HepG2 (cell line): ENCODE data around the gene MITF. TPM values are rescaled to one million over a fixed set of nuclear protein-coding genes. Genes with fewer than 3 reads are reported as not detected.

Experiments
- ATAC-seq: fragments of 200-7000 bp; cut with Tn5 transposase; 3 replicates; pipeline ENCODE4 v1.9.1; 2020; ENCODE audit warnings: mild to moderate bottlenecking, moderate library complexity
- BruUV-seq: library from RNA; stranded (reverse); fragments of 400-500 nt; replicated peaks from 2 replicates; lab custom pipeline; 2021; lab: Mats Ljungman, UMichigan
- CTCF ChIA-PET: fragments of 300-600 bp; formaldehyde crosslinking; extraction: SDS; loops from one replicate; lab custom pipeline; 2021; ENCODE audit warnings: low total read pairs, inconsistent platforms, low intra/inter-chr PET ratio; lab: Yijun Ruan, JAX
- POLR2A ChIA-PET: fragments of 350-600 bp; sonication (Branson Sonifier 250); formaldehyde crosslinking; loops from one replicate; lab custom pipeline; 2020; ENCODE audit warnings: antibody characterized with exemption, inconsistent platforms; lab: Yijun Ruan, JAX
- DNase-seq: peaks from one replicate; pipeline ENCODE4 v3.0.0-alpha.2; 2015; ENCODE audit warnings: low spot score
- FAIRE-seq: peaks from 3 replicates; lab custom pipeline; 2011; peaks lifted over from hg19 to GRCh38; lab: Jason Lieb, UNC
- H2AFZ ChIP-seq: one replicate; pipeline ENCODE4 v1.6.1; 2011; ENCODE audit warnings: low read length, inconsistent platforms
- H3K27ac ChIP-seq: fragments of 300-600 bp; 3 replicates; pipeline ENCODE4 v1.8.0; 2011; ENCODE audit warnings: mixed run types, mild to moderate bottlenecking, mixed read lengths, low read length, inconsistent platforms; ENCODE audit not compliant: insufficient read depth; ENCODE audit errors: extremely low read length
- H3K27me3 ChIP-seq, 2 experiments: fragments of 200-600 bp in 1 of 2; 2 replicates in 1 of 2; 3 replicates in 1 of 2; pipeline versions ENCODE4 v1.6.0 to v1.8.0; 2011; ENCODE audit warnings: low read length in 2 of 2, mild to moderate bottlenecking in 2 of 2, moderate library complexity in 2 of 2, inconsistent platforms in 1 of 2; ENCODE audit not compliant: insufficient read depth in 2 of 2, control insufficient read depth in 1 of 2
- H3K36me3 ChIP-seq, 2 experiments: fragments of 200-600 bp in 1 of 2; replicated peaks in 1 of 2; 2 replicates in 1 of 2; 3 replicates in 1 of 2; pipeline versions ENCODE4 v1.5.1 to v1.8.0; 2011; ENCODE audit warnings: low read length in 2 of 2, inconsistent platforms in 1 of 2; ENCODE audit not compliant: insufficient read depth in 2 of 2, control insufficient read depth in 1 of 2
- H3K4me1 ChIP-seq: 2 replicates; pipeline ENCODE4 v1.5.1; 2012; ENCODE audit warnings: low read length, inconsistent platforms; ENCODE audit not compliant: insufficient read depth
- H3K4me2 ChIP-seq: 2 replicates; pipeline ENCODE4 v1.6.0; 2011; ENCODE audit warnings: low read depth, low read length, inconsistent platforms
- H3K4me3 ChIP-seq, 3 experiments: fragments of 200-600 bp in 1 of 3; sonication (generic), shearing (Covaris generic) in 1 of 3; replicated peaks in 1 of 3; 2 replicates each; pipeline ENCODE4 v1.5.1; 2011 to 2016; ENCODE audit warnings: low read length in 3 of 3, inconsistent platforms in 2 of 3, low read depth in 2 of 3, mild to moderate bottlenecking in 2 of 3, control low read depth in 1 of 3, mixed read lengths in 1 of 3; ENCODE audit not compliant: insufficient read depth in 1 of 3
- H3K79me2 ChIP-seq: one replicate; pipeline ENCODE4 v1.6.1; 2011; ENCODE audit warnings: low read length, inconsistent platforms; ENCODE audit not compliant: insufficient read depth
- H3K9ac ChIP-seq: 2 replicates; pipeline ENCODE4 v1.6.0; 2011; ENCODE audit warnings: mild to moderate bottlenecking, low read depth, low read length, inconsistent platforms; ENCODE audit not compliant: insufficient read depth
- H3K9me3 ChIP-seq: 2 replicates; pipeline ENCODE4 v1.5.1; 2012; ENCODE audit warnings: mild to moderate bottlenecking, low read length
- H4K20me1 ChIP-seq: 2 replicates; pipeline ENCODE4 v1.6.0; 2011; ENCODE audit warnings: inconsistent platforms, mild to moderate bottlenecking, low read length, moderate library complexity; ENCODE audit not compliant: insufficient read depth
- ATF4 ChIP-seq, 2 experiments: fragments of 450-650 bp in 1 of 2; sonication (generic) in 1 of 2; formaldehyde crosslinking; IDR thresholded peaks; 2 replicates each; pipeline versions ENCODE4 v1.5.0 to v1.8.0; 2020 to 2022; ENCODE audit warnings: mild to moderate bottlenecking in 1 of 2, missing genetic modification reagents in 1 of 2
- EP300 ChIP-seq, 3 experiments: sonication (generic) in 1 of 3; formaldehyde crosslinking in 1 of 3; IDR thresholded peaks; 2 replicates each; pipeline versions ENCODE4 v1.5.1 to v1.6.1; 2011 to 2020; ENCODE audit warnings: low read depth in 2 of 3, low read length in 2 of 3, borderline replicate concordance in 1 of 3, improper control_type of control experiment in 1 of 3, mild to moderate bottlenecking in 1 of 3, missing genetic modification reagents in 1 of 3, moderate library complexity in 1 of 3
- GTF3A ChIP-seq: sonication (generic); formaldehyde crosslinking; conservative IDR thresholded peaks from 2 replicates; pipeline ENCODE4 v1.4.0; 2020; ENCODE audit warnings: mild to moderate bottlenecking, missing genetic modification reagents
- HIVEP1 ChIP-seq: sonication (generic); formaldehyde crosslinking; IDR thresholded peaks from 2 replicates; pipeline ENCODE4 v1.4.0; 2020; ENCODE audit warnings: mild to moderate bottlenecking, missing genetic modification reagents
- HMGXB3 ChIP-seq: sonication (generic); formaldehyde crosslinking; IDR thresholded peaks from 2 replicates; pipeline ENCODE4 v1.4.0; 2020; ENCODE audit warnings: missing genetic modification reagents, borderline replicate concordance
- MTA3 ChIP-seq: sonication (generic); formaldehyde crosslinking; IDR thresholded peaks from 2 replicates; pipeline ENCODE4 v1.4.0; 2020; ENCODE audit warnings: missing genetic modification reagents
- NFATC3 ChIP-seq: sonication (generic); formaldehyde crosslinking; IDR thresholded peaks from 2 replicates; pipeline ENCODE4 v1.5.1; 2020; ENCODE audit warnings: mild to moderate bottlenecking, missing genetic modification reagents
- POLR2AphosphoS5 ChIP-seq: IDR thresholded peaks from 2 replicates; pipeline ENCODE4 v1.6.1; 2012; ENCODE audit warnings: low read depth, low read length
- POLR2G ChIP-seq: fragments of 200-400 bp; formaldehyde crosslinking; IDR thresholded peaks from 2 replicates; pipeline ENCODE4 v1.6.1; 2018; ENCODE audit warnings: mild to moderate bottlenecking, low read depth, low read length, moderate library complexity
- SIX1 ChIP-seq: sonication (generic); formaldehyde crosslinking; IDR thresholded peaks from 2 replicates; pipeline ENCODE4 v1.4.0; 2020; ENCODE audit warnings: missing genetic modification reagents, borderline replicate concordance
- SRSF4 ChIP-seq: fragments of 200-400 bp; formaldehyde crosslinking; IDR thresholded peaks from one replicate; pipeline ENCODE4 v1.6.1; 2018; ENCODE audit warnings: mild to moderate bottlenecking, low read depth, low read length, moderate library complexity; ENCODE audit not compliant: poor library complexity, severe bottlenecking
- U2AF1 ChIP-seq: fragments of 200-400 bp; formaldehyde crosslinking; optimal IDR thresholded peaks from 2 replicates; pipeline ENCODE3; 2017; ENCODE audit warnings: mild to moderate bottlenecking, low read depth, low read length
- ZKSCAN1 ChIP-seq: fragments of 150-350 bp; IDR thresholded peaks from 2 replicates; pipeline ENCODE4 v1.6.1; 2014; ENCODE audit warnings: low read length
- ZKSCAN5 ChIP-seq: sonication (generic); formaldehyde crosslinking; IDR thresholded peaks from 2 replicates; pipeline ENCODE4 v1.5.1; 2020; ENCODE audit warnings: mild to moderate bottlenecking, missing genetic modification reagents
- ZNF3 ChIP-seq: IDR thresholded peaks from 2 replicates; pipeline ENCODE4 v1.7.0; 2017; ENCODE audit warnings: inconsistent platforms
- ZNF317 ChIP-seq: sonication (generic); formaldehyde crosslinking; IDR thresholded peaks from 2 replicates; pipeline ENCODE4 v1.5.0; 2020; ENCODE audit warnings: mild to moderate bottlenecking, missing genetic modification reagents
- ZNF547 ChIP-seq: sonication (generic); formaldehyde crosslinking; IDR thresholded peaks from 2 replicates; pipeline ENCODE4 v1.5.1; 2020; ENCODE audit warnings: mild to moderate bottlenecking, missing genetic modification reagents
- ZNF556 ChIP-seq: sonication (generic); formaldehyde crosslinking; IDR thresholded peaks from 2 replicates; pipeline ENCODE4 v1.4.0; 2020; ENCODE audit warnings: mild to moderate bottlenecking, missing genetic modification reagents, borderline replicate concordance
- ZNF567 ChIP-seq: sonication (generic); formaldehyde crosslinking; IDR thresholded peaks from 2 replicates; pipeline ENCODE4 v1.8.1; 2023; ENCODE audit warnings: mild to moderate bottlenecking, missing genetic modification reagents, borderline replicate concordance
- ZNF670 ChIP-seq: sonication (generic); formaldehyde crosslinking; IDR thresholded peaks from 2 replicates; pipeline ENCODE4 v1.8.0; 2022; ENCODE audit warnings: mild to moderate bottlenecking, missing genetic modification reagents, borderline replicate concordance
- ZSCAN30 ChIP-seq: sonication (generic); formaldehyde crosslinking; IDR thresholded peaks from 2 replicates; pipeline ENCODE4 v1.5.0; 2020; ENCODE audit warnings: mild to moderate bottlenecking, missing genetic modification reagents
- in situ Hi-C: cut with HindIII; loops from 2 replicates; pipeline ENCODE4 v1.10.0; 2017; ENCODE audit warnings: low pct_unique_long_range_greater_than_20kb; ENCODE audit not compliant: extremely low pct_ligation_motif_present
- intact Hi-C: fragments of 100-400 bp; cut with micrococcal nuclease; formaldehyde crosslinking; loops from one replicate; pipeline ENCODE4 v1.10.0; 2022; ENCODE audit not compliant: unreplicated experiment
- polyA plus RNA-seq, 8 experiments: library from polyadenylated mRNA; depleted of rRNA in 3 of 8; stranded (reverse) in 7 of 8; unstranded in 1 of 8; fragments of >200 nt; fragmentation: Illumina TruSeq in 4 of 8; extraction: Trizol in 4 of 8; gene quantifications; 2 replicates each; pipeline versions ENCODE4 v1.2.1 to v1.2.3, GENCODE V29; 2011 to 2016; ENCODE audit warnings: low read depth in 4 of 8, missing spikeins in 1 of 8, mixed read lengths in 1 of 8; ENCODE audit not compliant: insufficient read depth in 1 of 8
- total RNA-seq, 5 experiments: library from RNA; depleted of rRNA; stranded (reverse); fragments of >200 nt; fragmentation: Illumina TruSeq; extraction: Trizol; gene quantifications; 2 replicates each; pipeline ENCODE4 v1.2.3, GENCODE V29; 2016; ENCODE audit warnings: low read depth in 1 of 5

The MITF gene
- total and polyA plus RNA-seq, 2 of the 13 experiments (the other 11 are each of a cell fraction or from before 2014, with no cell fraction given): 0.12 to 0.38 TPM

GRCh38 chr3:69914395-69914794 lies 175.1 kb downstream of the MITF start (continued):
- TF ChIP-seq ZNF556: no peak
- no peak for TF ChIP-seq ZKSCAN5 (CRISPR knock-in tag)

GRCh38 chr3:69915726-69916125 lies 176.5 kb downstream of the MITF start:
- Histone ChIP-seq H4K20me1 (no peaks in the 10 kb centered on the region), H3K4me2 (no peak overlapping the region), H3K9ac (no peak overlapping the region), H3K27ac (no peak overlapping the region), H3K9me3 (peaks cover 6% of the 10 kb centered on the region), H2AFZ (no peak overlapping the region), H3K27me3 (no peaks in the 10 kb centered on the region), H3K4me3 (no peak overlapping the region), H3K79me2 (no peaks in the 10 kb centered on the region), H3K36me3 (no peaks in the 10 kb centered on the region), H3K4me1 (no peaks in the 10 kb centered on the region)
- no TSS peak for BruUV-seq
- ChIA-PET POLR2A (no interaction called here), CTCF (no interaction called here)
- no peak for FAIRE-seq
- DNase-seq: no peak
- in situ Hi-C loops (no loop called here), intact Hi-C loops (no loop called here)
- no peak for ATAC-seq
- no peak for TF ChIP-seq POLR2G
- TF ChIP-seq ATF4 (CRISPR knock-in tag; IDR thresholded peaks at IDR 0.05): no peak
- TF ChIP-seq SIX1 (CRISPR knock-in tag): no peak
- no peak for TF ChIP-seq GTF3A (CRISPR knock-in tag)
- no peak for TF ChIP-seq ZNF547 (CRISPR knock-in tag)
- TF ChIP-seq POLR2AphosphoS5: no peak
- TF ChIP-seq HIVEP1 (CRISPR knock-in tag): no peak
- no peak for TF ChIP-seq ZKSCAN1
- no peak for TF ChIP-seq ZNF670
- no peak for TF ChIP-seq ZSCAN30 (CRISPR knock-in tag)
- no peak for TF ChIP-seq NFATC3 (CRISPR knock-in tag)
- no peak for TF ChIP-seq HMGXB3 (CRISPR knock-in tag)
- no peak for TF ChIP-seq EP300 (IDR thresholded peaks at IDR 0.05; ENCODE audit: low read depth in 2 of 2, low read length in 2 of 2)
- TF ChIP-seq EP300 (CRISPR knock-in tag; IDR thresholded peaks at IDR 0.05; ENCODE audit: borderline replicate concordance): no peak
- no peak for TF ChIP-seq ZNF567 (CRISPR knock-in tag)
- no peak for TF ChIP-seq ZNF317 (CRISPR knock-in tag)
- no peak for TF ChIP-seq MTA3 (CRISPR knock-in tag)
- no peak for TF ChIP-seq ZNF3
- TF ChIP-seq U2AF1: no peak
- TF ChIP-seq SRSF4: no peak
